ENCODE measurements around the gene KCNJ11.

Gene KCNJ11

DNA sequence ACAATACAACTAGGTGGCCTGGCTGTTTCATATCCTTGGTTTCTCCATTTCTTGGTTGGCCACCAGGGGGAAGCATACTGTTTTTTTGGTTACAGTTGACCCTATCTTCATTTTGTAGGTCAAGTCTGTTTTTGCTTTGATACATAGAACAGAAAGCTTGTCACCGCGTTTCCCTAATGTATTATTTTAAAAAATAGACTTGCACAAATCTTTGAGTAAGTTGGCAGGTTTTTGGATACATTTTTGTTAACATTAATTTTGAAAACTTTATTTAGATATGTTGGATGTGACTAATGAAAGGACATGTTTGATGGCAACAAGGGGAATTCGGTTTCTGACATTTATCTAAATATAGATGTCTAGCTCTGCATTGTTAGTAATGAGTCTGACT lies 33.9 kb downstream of the KCNJ11 start:
- no peak overlapping the region for H3K4me3 ChIP-seq (ENCODE audit: low read depth, low read length)
- in situ Hi-C loops (cut with HindIII; ENCODE audit: low sequenced_read_pairs), result no loop called here
- DNase-seq (ENCODE audit: low read depth, low spot score), result peak; percentile 69
- TF ChIP-seq CTCF (IDR thresholded peaks at IDR 0.05; ENCODE audit: low read depth, low read length), result peak; percentile 74

GRCh38 chr11:17353821-17354600 lies 34.4 kb downstream of the KCNJ11 start:
- TF ChIP-seq CTCF (IDR thresholded peaks at IDR 0.05; ENCODE audit: low read depth, low read length), result no peak
- in situ Hi-C loops (cut with HindIII; ENCODE audit: low sequenced_read_pairs), result no loop called here
- peak overlapping the region; percentile 54 for H3K4me3 ChIP-seq (ENCODE audit: low read depth, low read length)
- no peak for DNase-seq (ENCODE audit: low read depth, low spot score)

DNA sequence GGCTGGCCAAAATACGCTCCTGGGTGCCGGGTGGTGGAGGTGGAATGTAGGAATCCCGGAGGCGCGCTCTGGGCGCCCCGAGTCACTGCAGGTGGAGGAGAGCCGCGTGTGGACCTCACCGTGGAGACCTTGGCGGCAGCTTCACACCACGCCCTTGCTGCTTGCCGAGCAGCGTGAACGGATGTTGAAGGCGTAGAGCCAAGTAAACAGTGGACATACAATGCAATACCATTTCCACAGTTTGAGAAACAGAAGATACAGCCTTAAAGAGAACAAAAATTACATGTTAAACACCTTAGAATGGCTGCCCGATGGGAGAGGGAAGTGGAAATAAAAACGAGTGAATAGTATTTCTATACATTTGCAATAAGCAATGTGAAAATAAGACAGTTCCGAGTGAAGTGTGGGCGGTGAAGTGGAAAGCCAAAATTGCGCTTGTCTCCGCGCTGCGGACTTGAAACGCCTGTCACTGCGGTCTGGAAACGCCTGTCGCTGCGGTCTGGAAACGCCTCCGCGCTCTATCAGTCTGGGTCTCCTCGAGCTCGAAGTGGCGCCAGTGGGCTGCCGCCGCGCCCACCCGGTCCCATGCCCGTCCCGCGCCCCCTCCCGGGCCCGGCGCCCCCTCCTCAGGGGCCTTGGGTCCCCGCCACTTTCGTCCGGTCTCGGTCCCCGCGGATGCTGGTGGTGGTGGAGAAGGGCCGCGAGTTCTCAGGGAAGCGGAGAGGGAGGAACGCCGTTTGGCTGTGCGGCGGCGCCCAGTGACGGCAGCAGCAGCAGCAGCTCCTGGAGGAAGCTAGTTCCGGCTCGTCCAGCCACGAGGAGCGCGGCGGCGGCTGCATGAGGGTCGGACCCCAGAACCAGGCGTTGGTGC lies 35.3 kb downstream of the KCNJ11 start:
- in situ Hi-C loops (cut with HindIII; ENCODE audit: low sequenced_read_pairs), result no loop called here
- TF ChIP-seq CTCF (IDR thresholded peaks at IDR 0.05; ENCODE audit: low read depth, low read length), result no peak
- H3K4me3 ChIP-seq (ENCODE audit: low read depth, low read length), result peak overlapping the region; percentile 54
- peak; percentile 79 for DNase-seq (ENCODE audit: low read depth, low spot score)

GRCh38 chr11:17351510-17352176 lies 36.8 kb downstream of the KCNJ11 start, which contains the start of gene NCR3LG1:
Gene NCR3LG1, plus strand, starts transcription at chr11:17351800. Its CDS starts 170 bp downstream, at chr11:17351970.
- no peak for TF ChIP-seq CTCF (IDR thresholded peaks at IDR 0.05; ENCODE audit: low read depth, low read length)
- in situ Hi-C loops (cut with HindIII; ENCODE audit: low sequenced_read_pairs), result no loop called here
- peak within 1 kb of the TSS; percentile 54 for H3K4me3 ChIP-seq (ENCODE audit: low read depth, low read length)
- peak; percentile 67 for DNase-seq (ENCODE audit: low read depth, low spot score)

- DNase-seq (ENCODE audit: low read depth, low spot score), result no peak
- in situ Hi-C loops (cut with HindIII; ENCODE audit: low sequenced_read_pairs), result no loop called here
Observed at GRCh38 chr11:17351172-17351509, 37.3 kb downstream of the KCNJ11 start.

More at GRCh38 chr11:17351172-17351509, 37.3 kb downstream of the KCNJ11 start:
- peak overlapping the region; percentile 54 for H3K4me3 ChIP-seq (ENCODE audit: low read depth, low read length)
- no peak for TF ChIP-seq CTCF (IDR thresholded peaks at IDR 0.05; ENCODE audit: low read depth, low read length)
